H9 (cell line): ENCODE data around the gene RACGAP1. TPM values are rescaled to one million over a fixed set of nuclear protein-coding genes. Genes with fewer than 3 reads are reported as not detected.

Experiments
- DNase-seq: peaks from one replicate; pipeline ENCODE4 v3.0.0-alpha.2; 2017
- H2AFZ ChIP-seq: one replicate; pipeline ENCODE4 v1.6.1; 2013; ENCODE audit warnings: mild to moderate bottlenecking, low read length, control low read depth, moderate library complexity
- H2AK5ac ChIP-seq: 2 replicates; pipeline ENCODE4 v1.6.1; 2013; ENCODE audit warnings: low read length, control low read depth, mixed read lengths; ENCODE audit not compliant: insufficient read length
- H2BK120ac ChIP-seq: one replicate; pipeline ENCODE4 v1.6.1; 2013; ENCODE audit warnings: low read depth, mild to moderate bottlenecking, low read length, control low read depth, inconsistent platforms; ENCODE audit not compliant: poor library complexity, severe bottlenecking
- H2BK12ac ChIP-seq: 2 replicates; pipeline ENCODE4 v1.6.1; 2013; ENCODE audit warnings: low read length, control low read depth, mixed read lengths, low read depth; ENCODE audit not compliant: insufficient read length
- H2BK15ac ChIP-seq: 2 replicates; pipeline ENCODE4 v1.6.1; 2013; ENCODE audit warnings: low read depth, low read length, control low read depth
- H2BK20ac ChIP-seq: one replicate; pipeline ENCODE4 v1.6.1; 2013; ENCODE audit warnings: low read depth, mild to moderate bottlenecking, low read length, control low read depth, inconsistent platforms; ENCODE audit not compliant: poor library complexity, severe bottlenecking
- H2BK5ac ChIP-seq: 2 replicates; pipeline ENCODE4 v1.6.1; 2013; ENCODE audit warnings: low read length, control low read depth, mixed read lengths; ENCODE audit not compliant: insufficient read length
- H3K14ac ChIP-seq: 2 replicates; pipeline ENCODE4 v1.6.1; 2013; ENCODE audit warnings: low read length, control low read depth; ENCODE audit not compliant: insufficient read depth
- H3K18ac ChIP-seq: 2 replicates; pipeline ENCODE4 v1.6.1; 2013; ENCODE audit warnings: low read depth, mild to moderate bottlenecking, mixed read lengths, low read length, control low read depth; ENCODE audit not compliant: insufficient read length
- H3K23ac ChIP-seq: 2 replicates; pipeline ENCODE4 v1.6.1; 2013; ENCODE audit warnings: low read length, control low read depth, mixed read lengths, low read depth; ENCODE audit not compliant: insufficient read length
- H3K23me2 ChIP-seq: 2 replicates; pipeline ENCODE4 v1.6.1; 2013; ENCODE audit warnings: low read depth, mild to moderate bottlenecking, mixed read lengths, low read length, control low read depth; ENCODE audit not compliant: insufficient read length, poor library complexity, severe bottlenecking
- H3K27ac ChIP-seq: 2 replicates; pipeline ENCODE4 v1.5.1; 2013; ENCODE audit warnings: low read length, control low read depth, mixed read lengths, low read depth; ENCODE audit not compliant: insufficient read length
- H3K27me3 ChIP-seq: 2 replicates; pipeline ENCODE4 v1.6.1; 2013; ENCODE audit warnings: low read length, control low read depth, inconsistent platforms; ENCODE audit not compliant: insufficient read depth
- H3K4ac ChIP-seq: 2 replicates; pipeline ENCODE4 v1.6.1; 2013; ENCODE audit warnings: low read depth, mild to moderate bottlenecking, control low read depth, inconsistent platforms, low read length, moderate library complexity
- H3K4me1 ChIP-seq: 2 replicates; pipeline ENCODE4 v1.6.1; 2013; ENCODE audit warnings: low read length, control low read depth, inconsistent platforms; ENCODE audit not compliant: insufficient read depth
- H3K4me2 ChIP-seq: 2 replicates; pipeline ENCODE4 v1.6.1; 2013; ENCODE audit warnings: low read length, control low read depth, mixed read lengths; ENCODE audit not compliant: insufficient read length, insufficient read depth
- H3K56ac ChIP-seq: 2 replicates; pipeline ENCODE4 v1.6.1; 2013; ENCODE audit warnings: low read depth, mild to moderate bottlenecking, mixed read lengths, low read length, control low read depth; ENCODE audit not compliant: insufficient read length
- H3K79me1 ChIP-seq: 2 replicates; pipeline ENCODE4 v1.6.1; 2013; ENCODE audit warnings: low read depth, mild to moderate bottlenecking, moderate library complexity, low read length, control low read depth, inconsistent platforms; ENCODE audit not compliant: insufficient read depth, poor library complexity, severe bottlenecking
- H3K79me2 ChIP-seq: 2 replicates; pipeline ENCODE4 v1.6.1; 2013; ENCODE audit warnings: low read length, control low read depth, inconsistent platforms; ENCODE audit not compliant: insufficient read depth
- H3K9ac ChIP-seq: 2 replicates; pipeline ENCODE4 v1.6.1; 2013; ENCODE audit warnings: low read length, control low read depth, mixed read lengths; ENCODE audit not compliant: insufficient read length; ENCODE audit errors: extremely low read depth
- H3K9me3 ChIP-seq: one replicate; pipeline ENCODE4 v1.6.1; 2013; ENCODE audit warnings: low read depth, low read length, inconsistent platforms; ENCODE audit not compliant: control insufficient read depth
- H3T11ph ChIP-seq: one replicate; pipeline ENCODE4 v1.6.1; 2013; ENCODE audit warnings: mild to moderate bottlenecking, low read length, control low read depth, inconsistent platforms
- H4K20me1 ChIP-seq: one replicate; pipeline ENCODE4 v1.6.1; 2013; ENCODE audit not compliant: control insufficient read depth, insufficient read length, insufficient read depth
- H4K5ac ChIP-seq: 2 replicates; pipeline ENCODE4 v1.6.1; 2013; ENCODE audit warnings: low read depth, mild to moderate bottlenecking, mixed read lengths, low read length, control low read depth; ENCODE audit not compliant: insufficient read length
- H4K8ac ChIP-seq: replicated peaks from 2 replicates; pipeline ENCODE4 v1.6.1; 2013; ENCODE audit warnings: low read length, control low read depth, mixed read lengths, low read depth; ENCODE audit not compliant: insufficient read length
- H4K91ac ChIP-seq: 2 replicates; pipeline ENCODE4 v1.6.1; 2013; ENCODE audit warnings: low read depth, mild to moderate bottlenecking, moderate library complexity, mixed read lengths, low read length, control low read depth; ENCODE audit not compliant: insufficient read length
- H3K27ac Mint-ChIP-seq, 3 experiments: 2 replicates in 2 of 3; 3 replicates in 1 of 3; pipeline ENCODE4 v1.8.0; 2020 to 2021; ENCODE audit warnings: mixed read lengths in 3 of 3, mild to moderate bottlenecking in 1 of 3, moderate library complexity in 1 of 3
- H3K27me3 Mint-ChIP-seq: 2 replicates; pipeline ENCODE4 v1.8.0; 2021; ENCODE audit warnings: low read depth, mild to moderate bottlenecking, moderate library complexity, mixed read lengths
- H3K36me3 Mint-ChIP-seq, 3 experiments: 2 replicates in 2 of 3; 3 replicates in 1 of 3; pipeline ENCODE4 v1.8.0; 2020 to 2021; ENCODE audit warnings: low read depth in 3 of 3, mixed read lengths in 3 of 3; ENCODE audit not compliant: insufficient read depth in 1 of 3
- H3K4me1 Mint-ChIP-seq, 2 experiments: 2 replicates each; pipeline ENCODE4 v1.8.0; 2020; ENCODE audit warnings: mixed read lengths in 2 of 2
- H3K4me3 Mint-ChIP-seq, 2 experiments: 2 replicates in 1 of 2; 3 replicates in 1 of 2; pipeline ENCODE4 v1.8.0; 2020 to 2021; ENCODE audit warnings: mild to moderate bottlenecking in 2 of 2, mixed read lengths in 2 of 2, moderate library complexity in 1 of 2
- H3K9me3 Mint-ChIP-seq, 2 experiments: 2 replicates in 1 of 2; 3 replicates in 1 of 2; pipeline ENCODE4 v1.8.0; 2020; ENCODE audit warnings: mild to moderate bottlenecking in 2 of 2, mixed read lengths in 2 of 2, moderate library complexity in 1 of 2
- WGBS: extraction: QIAGEN DNeasy Blood & Tissue Kit; methylation state at CpG from one replicate; pipeline ENCODE4 v1.1.7; 2013; ENCODE audit warnings: missing lambda C conversion rate, low lambda C conversion rate, mixed read lengths; ENCODE audit not compliant: insufficient read length; ENCODE audit errors: extremely low coverage; 5-methylcytosine and 5-hydroxymethylcytosine counted together
- total RNA-seq: library from RNA; stranded (reverse); gene quantifications from 2 replicates; pipeline ENCODE4 v1.2.1, GENCODE V29; 2021
- TF ChIP-seq, protein P1 (sequence below): fragments of 200-600 bp; sonication (generic); conservative IDR thresholded peaks from 3 replicates; pipeline ENCODE4 v1.8.0; 2021; ENCODE audit warnings: antibody characterized with exemption, mild to moderate bottlenecking

RACGAP1 gene
- total RNA-seq, 1 experiment from 2014 or later, result 64.8 TPM

DNA sequence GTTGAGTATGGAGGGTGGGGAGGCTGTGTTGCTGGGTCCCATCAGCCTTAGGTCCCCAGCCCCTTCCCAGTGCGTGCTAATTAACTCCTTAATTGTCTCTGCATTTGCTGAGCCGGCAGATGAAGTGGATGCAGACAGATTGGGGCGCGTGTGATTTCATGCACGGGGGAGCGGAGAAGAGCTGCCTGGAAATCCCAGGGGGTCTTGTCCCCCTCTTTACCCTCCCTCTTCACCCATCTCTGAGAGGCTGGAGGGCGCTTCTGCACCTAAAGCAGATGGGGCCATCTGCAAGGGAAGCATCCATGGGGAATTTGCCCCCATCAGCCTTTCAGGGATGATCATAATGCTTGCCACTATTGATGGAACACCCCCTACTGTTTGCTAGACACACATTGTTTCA, 27.7 kb upstream of the RACGAP1 start:
- Histone ChIP-seq H3K79me2 (no peaks in the 10 kb centered on the region), H2AFZ (no peak overlapping the region), H3K9ac (no peak overlapping the region), H3K23ac (no peak overlapping the region), H4K20me1 (peaks cover 2% of the 10 kb centered on the region), H2AK5ac (no peak overlapping the region), H3K4me1 (no peaks in the 10 kb centered on the region; the same call in 1 of the 2 replicates), H2BK15ac (no peak overlapping the region), H3K4ac (no peak overlapping the region), H3K14ac (no peak overlapping the region), H4K8ac (no peak overlapping the region), H3K9me3 (no peaks in the 10 kb centered on the region), H4K5ac (no peak overlapping the region), H2BK12ac (no peak overlapping the region), H4K91ac (no peak overlapping the region), H3K56ac (no peak overlapping the region), H3T11ph (no peak overlapping the region), H3K27me3 (peaks cover 50% of the 10 kb centered on the region), H2BK20ac (no peak overlapping the region), H2BK120ac (no peak overlapping the region), H2BK5ac (no peak overlapping the region), H3K18ac (no peak overlapping the region), H3K4me2 (no peak overlapping the region), H3K79me1 (no peaks in the 10 kb centered on the region), H3K27ac (no peak overlapping the region), H3K23me2 (peaks cover 13% of the 10 kb centered on the region)
- Mint-ChIP-seq H3K27ac (no peak overlapping the region), H3K4me3 (0 out of 5 replicates have a peak overlapping the region, but pooled peaks of 1 of the 2 experiments have one; percentile 3), H3K27me3 (peaks cover 91% of the 10 kb centered on the region), H3K9me3 (peaks cover 0 to 2% of the 10 kb centered on the region in 2 experiments; a peak in 1 of 5 replicates), H3K4me1 (peaks cover 29 to 32% of the 10 kb centered on the region in 2 experiments), H3K36me3 (no peaks in the 10 kb centered on the region; a peak in 1 of 7 replicates)
- TF ChIP-seq, protein P1, sequence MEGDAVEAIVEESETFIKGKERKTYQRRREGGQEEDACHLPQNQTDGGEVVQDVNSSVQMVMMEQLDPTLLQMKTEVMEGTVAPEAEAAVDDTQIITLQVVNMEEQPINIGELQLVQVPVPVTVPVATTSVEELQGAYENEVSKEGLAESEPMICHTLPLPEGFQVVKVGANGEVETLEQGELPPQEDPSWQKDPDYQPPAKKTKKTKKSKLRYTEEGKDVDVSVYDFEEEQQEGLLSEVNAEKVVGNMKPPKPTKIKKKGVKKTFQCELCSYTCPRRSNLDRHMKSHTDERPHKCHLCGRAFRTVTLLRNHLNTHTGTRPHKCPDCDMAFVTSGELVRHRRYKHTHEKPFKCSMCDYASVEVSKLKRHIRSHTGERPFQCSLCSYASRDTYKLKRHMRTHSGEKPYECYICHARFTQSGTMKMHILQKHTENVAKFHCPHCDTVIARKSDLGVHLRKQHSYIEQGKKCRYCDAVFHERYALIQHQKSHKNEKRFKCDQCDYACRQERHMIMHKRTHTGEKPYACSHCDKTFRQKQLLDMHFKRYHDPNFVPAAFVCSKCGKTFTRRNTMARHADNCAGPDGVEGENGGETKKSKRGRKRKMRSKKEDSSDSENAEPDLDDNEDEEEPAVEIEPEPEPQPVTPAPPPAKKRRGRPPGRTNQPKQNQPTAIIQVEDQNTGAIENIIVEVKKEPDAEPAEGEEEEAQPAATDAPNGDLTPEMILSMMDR, result no peak
- WGBS, result no CpG with 5 or more reads among the region's 7 CpGs
- DNase-seq, result no peak
